Peyer's patch (tissue), 4 donors: ENCODE results near the gene BCL11A.

Experiments
- POLR2A ChIP-seq, 2 donors: fragments of 450-650 bp; IDR thresholded peaks; one replicate each; pipeline ENCODE4 v1.5.1; 2017; ENCODE audit warnings: antibody characterized with exemption in 2 of 2, mild to moderate bottlenecking in 2 of 2, moderate library complexity in 2 of 2
- TF ChIP-seq, protein P1 (sequence below), 6 experiments: fragments of 450-650 bp in 4 of 6; fragments of 200-600 bp in 2 of 6; sonication (generic) in 1 of 6; IDR thresholded peaks; one replicate each; pipeline ENCODE4 v1.5.1; 2017 to 2019; ENCODE audit warnings: antibody characterized with exemption in 6 of 6, mild to moderate bottlenecking in 3 of 6, moderate library complexity in 1 of 6

GRCh38 chr2:60453872-60454271 lies 99.6 kb downstream of the BCL11A start:
- TF ChIP-seq, protein P1, sequence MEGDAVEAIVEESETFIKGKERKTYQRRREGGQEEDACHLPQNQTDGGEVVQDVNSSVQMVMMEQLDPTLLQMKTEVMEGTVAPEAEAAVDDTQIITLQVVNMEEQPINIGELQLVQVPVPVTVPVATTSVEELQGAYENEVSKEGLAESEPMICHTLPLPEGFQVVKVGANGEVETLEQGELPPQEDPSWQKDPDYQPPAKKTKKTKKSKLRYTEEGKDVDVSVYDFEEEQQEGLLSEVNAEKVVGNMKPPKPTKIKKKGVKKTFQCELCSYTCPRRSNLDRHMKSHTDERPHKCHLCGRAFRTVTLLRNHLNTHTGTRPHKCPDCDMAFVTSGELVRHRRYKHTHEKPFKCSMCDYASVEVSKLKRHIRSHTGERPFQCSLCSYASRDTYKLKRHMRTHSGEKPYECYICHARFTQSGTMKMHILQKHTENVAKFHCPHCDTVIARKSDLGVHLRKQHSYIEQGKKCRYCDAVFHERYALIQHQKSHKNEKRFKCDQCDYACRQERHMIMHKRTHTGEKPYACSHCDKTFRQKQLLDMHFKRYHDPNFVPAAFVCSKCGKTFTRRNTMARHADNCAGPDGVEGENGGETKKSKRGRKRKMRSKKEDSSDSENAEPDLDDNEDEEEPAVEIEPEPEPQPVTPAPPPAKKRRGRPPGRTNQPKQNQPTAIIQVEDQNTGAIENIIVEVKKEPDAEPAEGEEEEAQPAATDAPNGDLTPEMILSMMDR (IDR thresholded peaks at IDR 0.05) = no peak
- TF ChIP-seq POLR2A (IDR thresholded peaks at IDR 0.05) = no peak
